OCI-LY3 (cell line): ENCODE data around the gene HOXB9.

Experiments
- H2AFZ ChIP-seq: fragments of 200-600, 300-600 bp; shearing (Covaris generic); 2 replicates; pipeline ENCODE4 v1.6.0; 2014; ENCODE audit warnings: antibody characterized with exemption, low read depth, low read length
- H3K27ac ChIP-seq: fragments of 200-600, 300-600 bp; sonication (generic); 2 replicates; pipeline ENCODE4 v1.5.1; 2014; ENCODE audit warnings: mild to moderate bottlenecking, low read length, moderate library complexity, mixed read lengths
- H3K27me3 ChIP-seq: fragments of 200-600, 300-600 bp; sonication (generic); 2 replicates; pipeline ENCODE4 v1.6.1; 2014; ENCODE audit warnings: low read depth, low read length, mixed read lengths
- H3K36me3 ChIP-seq: fragments of 200-600, 300-600 bp; sonication (generic); replicated peaks from 2 replicates; pipeline ENCODE3; 2014; ENCODE audit warnings: low read depth, low read length, mixed read lengths
- H3K4me1 ChIP-seq: fragments of 300-600, 200-600 bp; sonication (generic); 2 replicates; pipeline ENCODE4 v1.6.1; 2014; ENCODE audit warnings: low read length, mixed read lengths
- H3K4me2 ChIP-seq: fragments of 200-600, 300-600 bp; sonication (generic); 2 replicates; pipeline ENCODE4 v1.6.1; 2014; ENCODE audit warnings: low read length, mixed read lengths
- H3K4me3 ChIP-seq: fragments of 300-600, 200-600 bp; sonication (generic); 2 replicates; pipeline ENCODE4 v1.5.1; 2014; ENCODE audit warnings: antibody characterized with exemption, mild to moderate bottlenecking, low read length, moderate library complexity
- H3K79me2 ChIP-seq: fragments of 300-600, 200-600 bp; shearing (Covaris generic); 2 replicates; pipeline ENCODE4 v1.6.1; 2014; ENCODE audit warnings: mild to moderate bottlenecking, low read length, mixed read lengths
- H3K9ac ChIP-seq: fragments of 300-600, 200-600 bp; shearing (Covaris generic); 2 replicates; pipeline ENCODE4 v1.6.0; 2014; ENCODE audit warnings: mild to moderate bottlenecking, low read length, moderate library complexity
- H3K9me3 ChIP-seq: fragments of 200-600, 300-600 bp; shearing (Covaris generic); 2 replicates; pipeline ENCODE4 v1.6.1; 2014; ENCODE audit warnings: low read length, mixed read lengths; ENCODE audit not compliant: insufficient read depth
- H4K20me1 ChIP-seq: fragments of 200-600, 300-600 bp; sonication (generic); 2 replicates; pipeline ENCODE4 v1.6.1; 2016; ENCODE audit warnings: low read length, mixed read lengths; ENCODE audit not compliant: insufficient read depth
- CTCF ChIP-seq: fragments of 200-600, 300-600 bp; sonication (generic); IDR thresholded peaks from 2 replicates; pipeline ENCODE4 v1.5.1; 2014; ENCODE audit warnings: antibody characterized with exemption, low read length, low read depth
- EZH2phosphoT487 ChIP-seq: fragments of 200-600 bp; shearing (Covaris generic); IDR thresholded peaks from 2 replicates; pipeline ENCODE4 v1.6.1; 2018; ENCODE audit warnings: antibody characterized with exemption, mixed run types, low read depth

HOXB9 gene

DNA sequence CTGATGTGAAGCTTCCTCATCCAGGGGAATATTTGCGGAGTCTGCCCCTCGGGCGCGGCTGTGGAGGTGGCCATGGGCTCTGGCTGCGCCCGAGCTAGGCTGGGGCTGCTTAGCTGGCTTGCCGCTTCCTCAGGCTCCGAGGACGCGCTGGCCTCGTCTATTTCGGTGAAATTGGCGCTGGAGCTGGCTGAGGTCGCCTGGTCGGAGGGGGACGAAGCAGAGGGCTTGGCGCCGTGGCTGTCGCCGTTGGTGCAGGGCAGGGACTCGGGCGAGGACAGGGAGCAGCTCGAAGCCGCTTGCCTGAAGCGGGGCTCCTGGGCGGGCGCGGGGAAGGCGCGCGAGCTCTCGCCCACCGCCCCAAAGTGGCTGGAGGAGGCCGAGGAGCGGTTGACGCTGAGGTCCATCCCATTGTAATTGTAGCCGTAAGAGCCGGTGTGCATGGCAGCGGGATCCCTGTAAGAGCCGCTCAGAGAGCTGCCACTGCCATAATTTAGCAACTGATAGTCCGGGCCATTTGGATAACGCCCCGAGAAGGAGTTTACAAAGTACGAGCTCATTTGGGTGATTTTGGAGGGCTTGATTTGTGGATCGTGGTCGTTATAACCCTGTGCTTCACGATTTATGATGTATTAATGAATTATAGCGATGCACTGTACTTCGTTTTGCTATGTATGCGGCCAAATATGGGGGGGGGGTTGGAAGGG, 32.9 kb downstream of the HOXB9 start, which contains the start of gene HOXB5:
HOXB5 (minus strand) TSS at position 654 of the 704 bp plus-strand sequence; CDS start at position 557, 97 bp downstream.
- Histone ChIP-seq H3K9me3 (no peaks in the 10 kb centered on the region), H3K79me2 (peaks cover 7% of the 10 kb centered on the region; the same call in 1 of the 2 replicates), H2AFZ (no peak within 1 kb of the TSS), H3K4me1 (peaks cover 29% of the 10 kb centered on the region), H3K27me3 (peaks cover 26% of the 10 kb centered on the region), H3K9ac (peak within 1 kb of the TSS; percentile 21; the same call in 1 of the 2 replicates), H3K4me3 (peak within 1 kb of the TSS; percentile 68), H3K4me2 (peak within 1 kb of the TSS; percentile 80), H3K27ac (no peak within 1 kb of the TSS), H3K36me3 (no peaks in the 10 kb centered on the region), H4K20me1 (no peaks in the 10 kb centered on the region)
- no peak for TF ChIP-seq CTCF
- no peak for TF ChIP-seq EZH2phosphoT487

DNA sequence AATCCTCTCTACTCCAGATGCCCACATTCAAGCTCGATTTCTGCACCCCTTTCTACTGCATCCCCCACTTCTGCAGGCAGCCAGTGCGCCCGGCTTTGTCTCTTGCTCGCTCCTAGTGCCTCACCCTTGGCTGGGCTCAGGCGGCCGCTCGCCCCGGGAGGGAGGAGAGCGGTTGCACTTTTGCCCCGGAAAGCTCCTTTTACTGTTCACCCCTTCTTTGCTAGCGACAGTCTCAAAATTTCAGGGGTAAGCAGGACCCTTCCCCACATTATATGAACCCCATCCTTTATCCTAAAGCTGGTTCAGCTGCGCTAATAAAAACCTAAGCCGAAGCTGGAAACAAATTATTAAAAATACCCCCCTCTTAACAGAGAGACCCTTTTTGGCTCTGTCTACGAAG, 33.6 kb downstream of the HOXB9 start:
- no peaks in the 10 kb centered on the region for H3K36me3 ChIP-seq
- no peaks in the 10 kb centered on the region for H4K20me1 ChIP-seq
- peak overlapping the region; percentile 68 for H3K4me3 ChIP-seq
- 0 out of 2 replicates have a peak overlapping the region, but pooled peaks have one; percentile 21 for H3K9ac ChIP-seq
- peak overlapping the region; percentile 80 for H3K4me2 ChIP-seq
- H3K9me3 ChIP-seq, result no peaks in the 10 kb centered on the region
- no peak for TF ChIP-seq CTCF
- TF ChIP-seq EZH2phosphoT487, result no peak
- H3K4me1 ChIP-seq, result peaks cover 29% of the 10 kb centered on the region
- peaks cover 7% of the 10 kb centered on the region; the same call in 1 of the 2 replicates for H3K79me2 ChIP-seq
- H3K27me3 ChIP-seq, result peaks cover 32% of the 10 kb centered on the region
- no peak overlapping the region for H3K27ac ChIP-seq
- no peak overlapping the region for H2AFZ ChIP-seq

DNA sequence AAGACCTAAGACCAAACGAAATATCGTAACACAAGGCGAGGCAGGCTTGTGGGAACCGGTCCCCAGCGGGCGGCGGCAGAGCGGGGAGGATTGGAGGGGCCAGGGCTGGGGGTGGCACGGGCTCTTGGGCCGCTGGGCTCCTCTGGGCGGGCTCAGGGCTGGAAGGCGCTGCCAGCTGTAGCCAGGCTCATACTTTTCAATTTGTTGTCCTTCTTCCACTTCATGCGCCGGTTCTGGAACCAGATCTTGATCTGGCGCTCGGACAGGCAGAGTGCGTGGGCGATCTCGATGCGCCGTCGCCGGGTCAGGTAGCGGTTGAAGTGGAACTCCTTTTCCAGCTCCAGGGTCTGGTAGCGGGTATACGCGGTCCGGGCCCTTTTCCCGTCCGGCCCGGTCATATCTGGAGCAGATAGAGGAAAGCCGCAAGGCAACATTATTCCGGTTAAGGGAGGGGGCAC, 34.1 kb downstream of the HOXB9 start:
- H3K4me3 ChIP-seq, result no peak overlapping the region; the same call in 1 of the 2 replicates
- no peaks in the 10 kb centered on the region for H3K36me3 ChIP-seq
- H3K4me2 ChIP-seq, result peak overlapping the region; percentile 80
- peaks cover 4% of the 10 kb centered on the region; the same call in 1 of the 2 replicates for H3K79me2 ChIP-seq
- H3K4me1 ChIP-seq, result peaks cover 27% of the 10 kb centered on the region
- no peaks in the 10 kb centered on the region for H4K20me1 ChIP-seq
- H2AFZ ChIP-seq, result no peak overlapping the region
- H3K27ac ChIP-seq, result no peak overlapping the region
- no peaks in the 10 kb centered on the region for H3K9me3 ChIP-seq
- TF ChIP-seq CTCF (no peak), EZH2phosphoT487 (no peak)
- H3K27me3 ChIP-seq, result peaks cover 37% of the 10 kb centered on the region
- H3K9ac ChIP-seq, result no peak overlapping the region

- H3K79me2 ChIP-seq, result no peaks in the 10 kb centered on the region
- no peak overlapping the region for H3K4me3 ChIP-seq
- peaks cover 28% of the 10 kb centered on the region for H3K4me1 ChIP-seq
- no peak overlapping the region for H3K27ac ChIP-seq
- H3K4me2 ChIP-seq, result no peak overlapping the region
- H3K27me3 ChIP-seq, result peaks cover 44% of the 10 kb centered on the region
- H2AFZ ChIP-seq, result no peak overlapping the region
- no peaks in the 10 kb centered on the region for H3K36me3 ChIP-seq
- H3K9me3 ChIP-seq, result no peaks in the 10 kb centered on the region
- no peak overlapping the region for H3K9ac ChIP-seq
- H4K20me1 ChIP-seq, result no peaks in the 10 kb centered on the region
- TF ChIP-seq CTCF (no peak), EZH2phosphoT487 (no peak)
Measured at GRCh38 chr17:48591255-48592056, 34.7 kb downstream of the HOXB9 start.
